Fibroblast of lung (primary cell): ENCODE measurements around the gene SHROOM3. TPM values are rescaled to one million over a fixed set of nuclear protein-coding genes. Genes with fewer than 3 reads are reported as not detected.

Experiments used
- DNase-seq, 2 donors: peaks; one replicate each; pipeline versions ENCODE4 v3.0.0 to v3.0.0-alpha.2; 2010; ENCODE audit warnings: low read depth in 2 of 2
- H2AFZ ChIP-seq: 2 replicates; pipeline ENCODE4 v1.5.1; 2012; ENCODE audit warnings: low read length, control low read depth, inconsistent platforms
- H3K27ac ChIP-seq: 2 replicates; pipeline ENCODE4 v1.5.1; 2011; ENCODE audit warnings: low read length, control low read depth; ENCODE audit not compliant: insufficient read depth
- H3K27me3 ChIP-seq: 2 replicates; pipeline ENCODE4 v1.5.1; 2011; ENCODE audit warnings: mild to moderate bottlenecking, low read length; ENCODE audit not compliant: control insufficient read depth, insufficient read depth
- H3K36me3 ChIP-seq: 2 replicates; pipeline ENCODE4 v1.5.1; 2011; ENCODE audit warnings: low read length; ENCODE audit not compliant: control insufficient read depth, insufficient read depth
- H3K4me1 ChIP-seq: 2 replicates; pipeline ENCODE4 v1.5.1; 2011; ENCODE audit warnings: low read length; ENCODE audit not compliant: control insufficient read depth, insufficient read depth; ENCODE audit errors: extremely low read depth
- H3K4me2 ChIP-seq: 2 replicates; pipeline ENCODE4 v1.5.1; 2011; ENCODE audit warnings: low read length, control low read depth; ENCODE audit not compliant: insufficient read depth; ENCODE audit errors: extremely low read depth
- H3K4me3 ChIP-seq, 4 experiments: fragments of 200-600 bp in 1 of 4; sonication (generic) in 1 of 4; replicated peaks in 1 of 4; 2 replicates each; pipeline ENCODE4 v1.5.1; 2011 to 2016; ENCODE audit warnings: low read length in 4 of 4, low read depth in 3 of 4, mild to moderate bottlenecking in 3 of 4, control low read depth in 2 of 4, inconsistent platforms in 1 of 4, mixed read lengths in 1 of 4; ENCODE audit not compliant: insufficient read depth in 1 of 4; ENCODE audit errors: control extremely low read depth in 1 of 4
- H3K79me2 ChIP-seq: 2 replicates; pipeline ENCODE4 v1.5.1; 2012; ENCODE audit warnings: mild to moderate bottlenecking, low read length, inconsistent platforms; ENCODE audit not compliant: control insufficient read depth, insufficient read depth
- H3K9ac ChIP-seq: 2 replicates; pipeline ENCODE4 v1.5.1; 2011; ENCODE audit warnings: mild to moderate bottlenecking, low read length, control low read depth; ENCODE audit not compliant: insufficient read depth
- H3K9me3 ChIP-seq: 2 replicates; pipeline ENCODE4 v1.5.1; 2012; ENCODE audit warnings: low read depth, low read length; ENCODE audit not compliant: control insufficient read depth, insufficient read depth
- H4K20me1 ChIP-seq: 2 replicates; pipeline ENCODE4 v1.5.1; 2011; ENCODE audit warnings: low read length; ENCODE audit not compliant: control insufficient read depth, insufficient read depth; ENCODE audit errors: extremely low read depth
- CTCF ChIP-seq, 2 donors: IDR thresholded peaks in 1 of 2; conservative IDR thresholded peaks in 1 of 2; 1 replicate in 1 of 2; 2 replicates in 1 of 2; pipeline ENCODE4 v1.5.1; 2011 to 2012; ENCODE audit warnings: low read length in 2 of 2, control low read depth in 1 of 2, inconsistent platforms in 1 of 2, low read depth in 1 of 2, mild to moderate bottlenecking in 1 of 2
- EZH2 ChIP-seq: IDR thresholded peaks from 2 replicates; pipeline ENCODE4 v1.5.1; 2012; ENCODE audit warnings: low read length, control low read depth, mild to moderate bottlenecking; ENCODE audit errors: missing control alignments
- polyA plus RNA-seq, 2 donors: library from polyadenylated mRNA; depleted of rRNA in 1 of 2; stranded (reverse) in 1 of 2; unstranded in 1 of 2; fragments of >200 nt; gene quantifications; 2 replicates each; pipeline ENCODE4 v1.2.1, GENCODE V29; 2011 to 2012; ENCODE audit warnings: missing spikeins in 1 of 2
- total RNA-seq: library from RNA; depleted of rRNA; stranded (reverse); fragments of >200 nt; gene quantifications from 2 replicates; pipeline ENCODE4 v1.2.1, GENCODE V29; 2014

SHROOM3 gene
- total and polyA plus RNA-seq, 2 donors (not counting 1 experiment from before 2014, with no cell fraction given): 9.9 to 23.9 TPM

- no peak overlapping the region for H3K9ac ChIP-seq
- no peaks in the 10 kb centered on the region for H4K20me1 ChIP-seq
- H3K27ac ChIP-seq: peak overlapping the region; percentile 59
- H2AFZ ChIP-seq: no peak overlapping the region
- no peaks in the 10 kb centered on the region for H3K9me3 ChIP-seq
- DNase-seq: peak; percentile 76 to 98
- H3K4me3 ChIP-seq: no peak overlapping the region
- peaks cover 16% of the 10 kb centered on the region for H3K4me1 ChIP-seq
- peak overlapping the region; percentile 52 for H3K4me2 ChIP-seq
- no peaks in the 10 kb centered on the region for H3K79me2 ChIP-seq
- no peak for TF ChIP-seq CTCF (conservative IDR thresholded peaks at IDR 0.05 in 1 of 2, IDR thresholded peaks at IDR 0.05 in 1 of 2; ENCODE audit: low read depth in 1 of 2, low read length in 2 of 2)
- no peak for TF ChIP-seq EZH2
- no peaks in the 10 kb centered on the region for H3K36me3 ChIP-seq
- H3K27me3 ChIP-seq: no peaks in the 10 kb centered on the region
These were observed 368.5 kb downstream of the SHROOM3 start for GRCh38 chr4:76803522-76803921.

- H3K9ac ChIP-seq: peak overlapping the region; percentile 38
- H3K4me1 ChIP-seq: peaks cover 16% of the 10 kb centered on the region
- H3K9me3 ChIP-seq: no peaks in the 10 kb centered on the region
- H3K27ac ChIP-seq: peak overlapping the region; percentile 59
- DNase-seq: peak; percentile 21 to 65
- no peaks in the 10 kb centered on the region for H3K36me3 ChIP-seq
- no peaks in the 10 kb centered on the region for H3K27me3 ChIP-seq
- H3K4me2 ChIP-seq: peak overlapping the region; percentile 52
- no peak overlapping the region for H3K4me3 ChIP-seq
- no peaks in the 10 kb centered on the region for H4K20me1 ChIP-seq
- H3K79me2 ChIP-seq: no peaks in the 10 kb centered on the region
- no peak overlapping the region for H2AFZ ChIP-seq
- no peak for TF ChIP-seq EZH2
- no peak for TF ChIP-seq CTCF (conservative IDR thresholded peaks at IDR 0.05 in 1 of 2, IDR thresholded peaks at IDR 0.05 in 1 of 2; ENCODE audit: low read depth in 1 of 2, low read length in 2 of 2)
These were observed 369.1 kb downstream of the SHROOM3 start for GRCh38 chr4:76804096-76804495.

DNA sequence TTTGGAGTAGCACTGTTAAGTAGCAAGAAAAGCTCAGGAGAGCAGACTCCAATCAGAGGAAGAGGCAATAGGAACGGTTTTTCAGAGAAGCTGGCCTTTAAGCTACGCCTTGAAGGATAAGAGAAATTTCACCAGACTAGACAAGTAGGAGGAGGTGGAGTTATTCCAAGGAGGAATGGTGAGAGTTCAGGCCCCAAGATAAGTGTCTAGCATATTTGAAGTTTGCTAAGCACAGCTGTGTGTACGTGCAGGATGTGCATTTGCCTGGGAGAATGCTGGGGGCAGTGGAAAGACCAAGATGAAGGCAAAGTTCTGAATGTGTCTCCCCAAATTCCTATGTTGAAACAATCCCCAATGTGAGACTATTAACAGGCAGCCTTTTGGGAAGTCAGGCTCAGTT is 371.3 kb downstream of the SHROOM3 start:
- peak in 1 of 2 donors; percentile 84 for DNase-seq
- Histone ChIP-seq H3K9me3 (no peaks in the 10 kb centered on the region), H3K36me3 (no peaks in the 10 kb centered on the region), H3K4me3 (no peak overlapping the region), H3K27ac (no peak overlapping the region), H3K4me1 (peaks cover 21% of the 10 kb centered on the region), H3K79me2 (no peaks in the 10 kb centered on the region), H2AFZ (no peak overlapping the region), H4K20me1 (no peaks in the 10 kb centered on the region), H3K27me3 (no peaks in the 10 kb centered on the region), H3K9ac (no peak overlapping the region), H3K4me2 (no peak overlapping the region)
- TF ChIP-seq EZH2: no peak
- no peak for TF ChIP-seq CTCF (conservative IDR thresholded peaks at IDR 0.05 in 1 of 2, IDR thresholded peaks at IDR 0.05 in 1 of 2; ENCODE audit: low read depth in 1 of 2, low read length in 2 of 2)
